OCI-LY3 (cell line): ENCODE measurements around the gene SCRN1.
"Not testable (repeated sequence)": the region's sequence is repeated elsewhere in the genome, so short reads cannot be mapped to it uniquely, and the experiment has no call there.

Source experiments
- H2AFZ ChIP-seq: fragments of 200-600, 300-600 bp; shearing (Covaris generic); 2 replicates; pipeline ENCODE4 v1.6.0; 2014; ENCODE audit warnings: antibody characterized with exemption, low read depth, low read length
- H3K27ac ChIP-seq: fragments of 200-600, 300-600 bp; sonication (generic); 2 replicates; pipeline ENCODE4 v1.5.1; 2014; ENCODE audit warnings: mild to moderate bottlenecking, low read length, moderate library complexity, mixed read lengths
- H3K27me3 ChIP-seq: fragments of 200-600, 300-600 bp; sonication (generic); 2 replicates; pipeline ENCODE4 v1.6.1; 2014; ENCODE audit warnings: low read depth, low read length, mixed read lengths
- H3K36me3 ChIP-seq: fragments of 200-600, 300-600 bp; sonication (generic); replicated peaks from 2 replicates; pipeline ENCODE3; 2014; ENCODE audit warnings: low read depth, low read length, mixed read lengths
- H3K4me1 ChIP-seq: fragments of 300-600, 200-600 bp; sonication (generic); 2 replicates; pipeline ENCODE4 v1.6.1; 2014; ENCODE audit warnings: low read length, mixed read lengths
- H3K4me2 ChIP-seq: fragments of 200-600, 300-600 bp; sonication (generic); 2 replicates; pipeline ENCODE4 v1.6.1; 2014; ENCODE audit warnings: low read length, mixed read lengths
- H3K4me3 ChIP-seq: fragments of 300-600, 200-600 bp; sonication (generic); 2 replicates; pipeline ENCODE4 v1.5.1; 2014; ENCODE audit warnings: antibody characterized with exemption, mild to moderate bottlenecking, low read length, moderate library complexity
- H3K79me2 ChIP-seq: fragments of 300-600, 200-600 bp; shearing (Covaris generic); 2 replicates; pipeline ENCODE4 v1.6.1; 2014; ENCODE audit warnings: mild to moderate bottlenecking, low read length, mixed read lengths
- H3K9ac ChIP-seq: fragments of 300-600, 200-600 bp; shearing (Covaris generic); 2 replicates; pipeline ENCODE4 v1.6.0; 2014; ENCODE audit warnings: mild to moderate bottlenecking, low read length, moderate library complexity
- H3K9me3 ChIP-seq: fragments of 200-600, 300-600 bp; shearing (Covaris generic); 2 replicates; pipeline ENCODE4 v1.6.1; 2014; ENCODE audit warnings: low read length, mixed read lengths; ENCODE audit not compliant: insufficient read depth
- H4K20me1 ChIP-seq: fragments of 200-600, 300-600 bp; sonication (generic); 2 replicates; pipeline ENCODE4 v1.6.1; 2016; ENCODE audit warnings: low read length, mixed read lengths; ENCODE audit not compliant: insufficient read depth
- EZH2phosphoT487 ChIP-seq: fragments of 200-600 bp; shearing (Covaris generic); IDR thresholded peaks from 2 replicates; pipeline ENCODE4 v1.6.1; 2018; ENCODE audit warnings: antibody characterized with exemption, mixed run types, low read depth
- TF ChIP-seq, protein P1 (sequence below): fragments of 200-600, 300-600 bp; sonication (generic); IDR thresholded peaks from 2 replicates; pipeline ENCODE4 v1.5.1; 2014; ENCODE audit warnings: antibody characterized with exemption, low read length, low read depth

The SCRN1 gene

DNA sequence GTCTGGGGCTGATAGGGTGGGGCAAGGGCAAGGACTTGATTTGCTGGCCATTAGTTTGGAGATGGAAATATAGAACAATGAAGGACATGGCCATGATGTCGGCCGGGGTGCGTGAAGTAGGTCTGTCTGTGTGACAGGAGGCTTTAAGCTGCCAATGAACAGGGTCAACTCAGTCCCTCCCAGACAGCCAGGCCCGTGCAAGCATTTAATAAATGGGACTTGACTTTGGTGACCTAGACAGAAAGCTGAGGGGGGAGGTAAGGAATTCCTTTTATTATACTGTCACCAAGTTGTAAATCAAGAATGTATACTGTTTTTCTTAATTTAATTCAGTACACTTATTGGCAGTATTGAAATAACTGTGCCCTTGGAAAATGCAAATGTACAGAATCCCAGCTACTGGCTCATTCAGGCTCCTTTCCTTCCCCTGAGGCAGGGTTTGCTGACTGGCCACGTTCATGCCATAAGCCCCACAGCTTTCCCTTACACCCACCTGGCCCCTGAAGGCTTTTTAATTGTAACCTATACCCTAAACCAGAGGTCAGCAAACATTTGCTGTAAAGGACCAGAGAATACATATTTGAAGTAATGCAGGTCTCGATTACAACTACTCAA lies 96.1 kb downstream of the SCRN1 start:
- no peaks in the 10 kb centered on the region for H4K20me1 ChIP-seq
- H3K9me3 ChIP-seq: no peaks in the 10 kb centered on the region
- H3K4me2 ChIP-seq: no peak overlapping the region
- H3K79me2 ChIP-seq: no peaks in the 10 kb centered on the region
- H3K9ac ChIP-seq: no peak overlapping the region
- H2AFZ ChIP-seq: no peak overlapping the region
- H3K4me1 ChIP-seq: no peaks in the 10 kb centered on the region
- no peaks in the 10 kb centered on the region for H3K27me3 ChIP-seq
- TF ChIP-seq EZH2phosphoT487: no peak
- TF ChIP-seq, protein P1, sequence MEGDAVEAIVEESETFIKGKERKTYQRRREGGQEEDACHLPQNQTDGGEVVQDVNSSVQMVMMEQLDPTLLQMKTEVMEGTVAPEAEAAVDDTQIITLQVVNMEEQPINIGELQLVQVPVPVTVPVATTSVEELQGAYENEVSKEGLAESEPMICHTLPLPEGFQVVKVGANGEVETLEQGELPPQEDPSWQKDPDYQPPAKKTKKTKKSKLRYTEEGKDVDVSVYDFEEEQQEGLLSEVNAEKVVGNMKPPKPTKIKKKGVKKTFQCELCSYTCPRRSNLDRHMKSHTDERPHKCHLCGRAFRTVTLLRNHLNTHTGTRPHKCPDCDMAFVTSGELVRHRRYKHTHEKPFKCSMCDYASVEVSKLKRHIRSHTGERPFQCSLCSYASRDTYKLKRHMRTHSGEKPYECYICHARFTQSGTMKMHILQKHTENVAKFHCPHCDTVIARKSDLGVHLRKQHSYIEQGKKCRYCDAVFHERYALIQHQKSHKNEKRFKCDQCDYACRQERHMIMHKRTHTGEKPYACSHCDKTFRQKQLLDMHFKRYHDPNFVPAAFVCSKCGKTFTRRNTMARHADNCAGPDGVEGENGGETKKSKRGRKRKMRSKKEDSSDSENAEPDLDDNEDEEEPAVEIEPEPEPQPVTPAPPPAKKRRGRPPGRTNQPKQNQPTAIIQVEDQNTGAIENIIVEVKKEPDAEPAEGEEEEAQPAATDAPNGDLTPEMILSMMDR: no peak
- no peaks in the 10 kb centered on the region for H3K36me3 ChIP-seq
- H3K27ac ChIP-seq: no peak overlapping the region
- no peak overlapping the region for H3K4me3 ChIP-seq

DNA sequence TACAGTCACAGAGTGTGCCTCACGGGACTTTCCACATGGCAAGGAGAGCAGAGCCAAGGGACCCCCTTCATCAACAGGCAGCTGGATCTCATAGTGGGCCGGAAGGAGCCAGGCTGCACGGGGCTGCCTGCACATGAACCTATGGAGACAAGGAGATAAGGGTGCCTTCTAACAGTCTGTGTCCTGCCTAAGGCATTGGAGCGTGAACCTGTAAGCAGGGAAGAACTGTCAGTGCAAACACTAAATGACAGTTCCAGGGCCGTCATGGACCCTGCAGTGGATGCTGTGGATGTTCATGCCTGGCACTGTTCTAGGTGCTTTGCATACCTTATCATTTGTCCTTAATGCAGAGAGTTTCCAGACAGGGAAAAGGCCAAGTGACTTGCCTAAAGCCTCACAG lies 97.4 kb downstream of the SCRN1 start:
- Histone ChIP-seq H3K27me3 (no peaks in the 10 kb centered on the region), H3K4me2 (no peak overlapping the region), H3K4me3 (no peak overlapping the region), H3K36me3 (no peaks in the 10 kb centered on the region), H3K4me1 (no peaks in the 10 kb centered on the region), H2AFZ (no peak overlapping the region), H3K27ac (no peak overlapping the region), H3K9me3 (no peaks in the 10 kb centered on the region), H4K20me1 (no peaks in the 10 kb centered on the region), H3K9ac (no peak overlapping the region), H3K79me2 (no peaks in the 10 kb centered on the region)
- no peak for TF ChIP-seq EZH2phosphoT487
- TF ChIP-seq, protein P1: no peak

GRCh38 chr7:29891766-29892165 lies 97.8 kb downstream of the SCRN1 start:
- Histone ChIP-seq H3K79me2 (no peaks in the 10 kb centered on the region), H3K4me2 (no peak overlapping the region), H3K9me3 (no peaks in the 10 kb centered on the region), H3K4me3 (no peak overlapping the region), H3K27me3 (no peaks in the 10 kb centered on the region), H3K36me3 (no peaks in the 10 kb centered on the region), H3K9ac (no peak overlapping the region), H3K4me1 (no peaks in the 10 kb centered on the region), H2AFZ (no peak overlapping the region), H4K20me1 (no peaks in the 10 kb centered on the region), H3K27ac (no peak overlapping the region)
- TF ChIP-seq, protein P1: no peak
- no peak for TF ChIP-seq EZH2phosphoT487

DNA sequence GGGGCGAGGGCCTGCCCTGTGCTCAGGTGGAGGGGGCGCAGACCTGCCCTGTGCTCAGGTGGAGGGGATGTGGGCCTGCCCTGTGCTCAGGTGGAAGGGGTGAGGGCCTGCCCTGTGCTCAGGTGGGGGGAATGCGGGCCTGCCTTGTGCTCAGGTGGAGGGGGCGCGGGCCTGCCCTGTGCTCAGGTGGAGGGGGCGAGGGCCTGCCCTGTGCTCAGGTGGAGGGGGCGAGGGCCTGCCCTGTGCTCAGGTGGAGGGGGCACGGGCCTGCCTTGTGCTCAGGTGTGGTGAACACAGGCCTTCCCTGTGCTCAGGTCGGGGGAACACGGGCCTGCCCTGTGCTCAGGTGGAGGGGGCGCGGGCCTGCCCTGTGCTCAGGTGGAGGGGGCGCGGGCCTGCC lies 98.8 kb downstream of the SCRN1 start:
- H3K9me3 ChIP-seq, H3K4me1 ChIP-seq, H3K79me2 ChIP-seq, H3K4me3 ChIP-seq, H4K20me1 ChIP-seq, H2AFZ ChIP-seq, H3K36me3 ChIP-seq, H3K27me3 ChIP-seq, H3K9ac ChIP-seq, H3K4me2 ChIP-seq, H3K27ac ChIP-seq: not testable (repeated sequence)
